Ishikawa (cell line): ENCODE data around the gene RASA2.

Experiments used
- CEBPB ChIP-seq: IDR thresholded peaks from 2 replicates; pipeline ENCODE4 v1.6.1; 2012
- EGR1 ChIP-seq: IDR thresholded peaks from 2 replicates; pipeline ENCODE4 v1.6.1; 2012
- EP300 ChIP-seq: IDR thresholded peaks from 2 replicates; pipeline ENCODE4 v1.6.1; 2012; ENCODE audit warnings: borderline replicate concordance
- NFIC ChIP-seq: IDR thresholded peaks from 2 replicates; pipeline ENCODE4 v1.6.1; 2012
- RAD21 ChIP-seq: IDR thresholded peaks from 2 replicates; pipeline ENCODE4 v1.6.1; 2012; ENCODE audit warnings: low read depth
- TAF1 ChIP-seq: IDR thresholded peaks from 2 replicates; pipeline ENCODE4 v1.6.1; 2012; ENCODE audit warnings: low read depth, mild to moderate bottlenecking
- TCF12 ChIP-seq: IDR thresholded peaks from 2 replicates; pipeline ENCODE4 v1.6.1; 2012; ENCODE audit warnings: low read depth
- TF ChIP-seq, protein P1 (sequence below): IDR thresholded peaks from 2 replicates; pipeline ENCODE4 v1.6.1; 2012
- TF ChIP-seq, protein P2 (sequence below): IDR thresholded peaks from 2 replicates; pipeline ENCODE4 v1.6.1; 2012; ENCODE audit warnings: low read depth, mild to moderate bottlenecking

GRCh38 chr3:141644931-141645330 is 158.1 kb downstream of the RASA2 start:
- TF ChIP-seq NFIC (no peak), TCF12 (no peak), RAD21 (peak; percentile 57), CEBPB (no peak), EP300 (no peak), EGR1 (no peak), TAF1 (no peak)
- TF ChIP-seq, protein P1, sequence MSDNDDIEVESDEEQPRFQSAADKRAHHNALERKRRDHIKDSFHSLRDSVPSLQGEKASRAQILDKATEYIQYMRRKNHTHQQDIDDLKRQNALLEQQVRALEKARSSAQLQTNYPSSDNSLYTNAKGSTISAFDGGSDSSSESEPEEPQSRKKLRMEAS: no peak
- TF ChIP-seq, protein P2, sequence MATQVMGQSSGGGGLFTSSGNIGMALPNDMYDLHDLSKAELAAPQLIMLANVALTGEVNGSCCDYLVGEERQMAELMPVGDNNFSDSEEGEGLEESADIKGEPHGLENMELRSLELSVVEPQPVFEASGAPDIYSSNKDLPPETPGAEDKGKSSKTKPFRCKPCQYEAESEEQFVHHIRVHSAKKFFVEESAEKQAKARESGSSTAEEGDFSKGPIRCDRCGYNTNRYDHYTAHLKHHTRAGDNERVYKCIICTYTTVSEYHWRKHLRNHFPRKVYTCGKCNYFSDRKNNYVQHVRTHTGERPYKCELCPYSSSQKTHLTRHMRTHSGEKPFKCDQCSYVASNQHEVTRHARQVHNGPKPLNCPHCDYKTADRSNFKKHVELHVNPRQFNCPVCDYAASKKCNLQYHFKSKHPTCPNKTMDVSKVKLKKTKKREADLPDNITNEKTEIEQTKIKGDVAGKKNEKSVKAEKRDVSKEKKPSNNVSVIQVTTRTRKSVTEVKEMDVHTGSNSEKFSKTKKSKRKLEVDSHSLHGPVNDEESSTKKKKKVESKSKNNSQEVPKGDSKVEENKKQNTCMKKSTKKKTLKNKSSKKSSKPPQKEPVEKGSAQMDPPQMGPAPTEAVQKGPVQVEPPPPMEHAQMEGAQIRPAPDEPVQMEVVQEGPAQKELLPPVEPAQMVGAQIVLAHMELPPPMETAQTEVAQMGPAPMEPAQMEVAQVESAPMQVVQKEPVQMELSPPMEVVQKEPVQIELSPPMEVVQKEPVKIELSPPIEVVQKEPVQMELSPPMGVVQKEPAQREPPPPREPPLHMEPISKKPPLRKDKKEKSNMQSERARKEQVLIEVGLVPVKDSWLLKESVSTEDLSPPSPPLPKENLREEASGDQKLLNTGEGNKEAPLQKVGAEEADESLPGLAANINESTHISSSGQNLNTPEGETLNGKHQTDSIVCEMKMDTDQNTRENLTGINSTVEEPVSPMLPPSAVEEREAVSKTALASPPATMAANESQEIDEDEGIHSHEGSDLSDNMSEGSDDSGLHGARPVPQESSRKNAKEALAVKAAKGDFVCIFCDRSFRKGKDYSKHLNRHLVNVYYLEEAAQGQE: no peak
